Nephron (organoid): ENCODE data around the gene TRAPPC10.

Experiments used
- H3K27ac Mint-ChIP-seq, 3 experiments: 2 replicates each; pipeline ENCODE4 v1.8.0; 2020; ENCODE audit warnings: mixed read lengths in 3 of 3, mild to moderate bottlenecking in 2 of 3, moderate library complexity in 1 of 3
- H3K27me3 Mint-ChIP-seq: 2 replicates; pipeline ENCODE4 v1.8.0; 2021; ENCODE audit warnings: low read depth, mild to moderate bottlenecking, moderate library complexity, mixed read lengths
- H3K36me3 Mint-ChIP-seq: 2 replicates; pipeline ENCODE4 v1.8.0; 2020; ENCODE audit warnings: low read depth, mixed read lengths
- H3K4me1 Mint-ChIP-seq: 2 replicates; pipeline ENCODE4 v1.8.0; 2020; ENCODE audit warnings: mixed read lengths
- H3K4me3 Mint-ChIP-seq, 3 experiments: 2 replicates each; pipeline ENCODE4 v1.8.0; 2020; ENCODE audit warnings: mild to moderate bottlenecking in 3 of 3, mixed read lengths in 3 of 3, moderate library complexity in 2 of 3
- H3K9me3 Mint-ChIP-seq: 2 replicates; pipeline ENCODE4 v1.8.0; 2020; ENCODE audit warnings: mixed read lengths
- TF ChIP-seq, protein P1 (sequence below), 3 experiments: fragments of 200-600 bp; sonication (generic); IDR thresholded peaks; one replicate each; pipeline ENCODE4 v1.5.0; 2021; ENCODE audit warnings: antibody characterized with exemption in 3 of 3; ENCODE audit not compliant: unreplicated experiment in 3 of 3

The TRAPPC10 gene

DNA sequence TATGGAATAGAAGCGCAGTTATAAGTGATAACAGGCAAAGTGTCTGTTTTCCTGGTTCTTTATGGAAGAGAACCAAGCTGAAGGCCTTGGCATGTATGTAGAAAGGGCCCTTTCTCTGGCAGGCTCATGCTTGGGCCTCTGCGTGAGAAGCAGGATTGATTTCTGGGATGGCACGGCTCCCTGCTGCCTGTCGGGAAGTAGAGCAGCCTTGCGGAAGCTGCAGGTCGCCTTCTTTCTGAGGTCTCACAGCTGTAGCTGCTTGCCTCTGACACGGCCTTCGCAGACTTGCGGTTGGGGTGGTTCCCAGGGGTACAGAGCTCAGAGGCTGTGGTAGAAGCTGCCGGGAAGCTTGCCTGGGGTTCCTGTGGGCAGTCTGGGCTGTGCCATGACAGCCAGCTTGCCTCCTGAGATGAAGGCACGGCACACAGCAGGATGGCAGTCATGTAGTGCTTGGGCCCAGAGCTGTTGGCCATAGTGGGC lies 39.4 kb downstream of the TRAPPC10 start:
- no peak overlapping the region for H3K4me3 Mint-ChIP-seq
- H3K27ac Mint-ChIP-seq: peak overlapping the region; percentile 69 to 88 (median 85)
- no peaks in the 10 kb centered on the region for H3K27me3 Mint-ChIP-seq
- H3K9me3 Mint-ChIP-seq: no peaks in the 10 kb centered on the region
- H3K36me3 Mint-ChIP-seq: peaks cover 23% of the 10 kb centered on the region
- H3K4me1 Mint-ChIP-seq: peaks cover 48% of the 10 kb centered on the region
- TF ChIP-seq, protein P1, sequence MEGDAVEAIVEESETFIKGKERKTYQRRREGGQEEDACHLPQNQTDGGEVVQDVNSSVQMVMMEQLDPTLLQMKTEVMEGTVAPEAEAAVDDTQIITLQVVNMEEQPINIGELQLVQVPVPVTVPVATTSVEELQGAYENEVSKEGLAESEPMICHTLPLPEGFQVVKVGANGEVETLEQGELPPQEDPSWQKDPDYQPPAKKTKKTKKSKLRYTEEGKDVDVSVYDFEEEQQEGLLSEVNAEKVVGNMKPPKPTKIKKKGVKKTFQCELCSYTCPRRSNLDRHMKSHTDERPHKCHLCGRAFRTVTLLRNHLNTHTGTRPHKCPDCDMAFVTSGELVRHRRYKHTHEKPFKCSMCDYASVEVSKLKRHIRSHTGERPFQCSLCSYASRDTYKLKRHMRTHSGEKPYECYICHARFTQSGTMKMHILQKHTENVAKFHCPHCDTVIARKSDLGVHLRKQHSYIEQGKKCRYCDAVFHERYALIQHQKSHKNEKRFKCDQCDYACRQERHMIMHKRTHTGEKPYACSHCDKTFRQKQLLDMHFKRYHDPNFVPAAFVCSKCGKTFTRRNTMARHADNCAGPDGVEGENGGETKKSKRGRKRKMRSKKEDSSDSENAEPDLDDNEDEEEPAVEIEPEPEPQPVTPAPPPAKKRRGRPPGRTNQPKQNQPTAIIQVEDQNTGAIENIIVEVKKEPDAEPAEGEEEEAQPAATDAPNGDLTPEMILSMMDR (IDR thresholded peaks at IDR 0.05; ENCODE audit: unreplicated experiment in 3 of 3): no peak

DNA sequence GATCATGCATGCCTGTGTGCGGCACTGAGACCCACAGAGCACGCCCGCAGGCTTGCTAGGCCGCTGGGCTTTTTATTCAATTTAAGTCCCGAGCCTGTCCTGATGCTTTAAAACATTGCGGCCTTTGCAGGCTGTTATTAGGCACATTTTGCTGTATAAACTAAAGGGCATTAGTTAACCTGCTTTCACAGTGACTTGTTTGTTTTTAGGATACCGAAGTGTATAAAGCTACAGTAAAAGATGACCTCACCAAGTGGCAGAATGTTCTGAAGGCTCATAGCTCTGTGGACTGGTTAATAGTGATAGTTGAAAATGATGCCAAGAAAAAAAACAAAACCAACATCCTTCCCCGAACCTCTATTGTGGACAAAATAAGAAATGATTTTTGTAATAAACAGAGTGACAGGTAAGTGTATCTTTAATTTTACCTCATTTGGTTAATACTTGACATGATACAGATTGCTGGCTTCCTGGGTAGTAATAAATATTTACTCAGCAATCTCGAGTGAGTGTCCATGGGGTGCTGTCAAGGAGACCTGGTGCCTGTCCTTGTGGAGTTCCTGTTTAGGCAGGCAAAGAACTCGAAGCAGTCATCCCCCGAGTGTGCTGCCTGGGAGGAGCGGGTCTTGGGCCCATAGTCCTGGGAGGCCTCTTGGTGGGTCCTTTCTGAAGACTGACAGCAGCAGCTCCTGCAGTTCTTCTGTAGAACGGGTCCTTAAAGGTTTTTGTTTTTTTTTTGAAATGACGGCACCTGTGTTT lies 40.1 kb downstream of the TRAPPC10 start:
- Mint-ChIP-seq H3K4me3 (no peak overlapping the region), H3K27me3 (no peaks in the 10 kb centered on the region), H3K9me3 (no peaks in the 10 kb centered on the region), H3K27ac (peak overlapping the region; percentile 69 to 88 (median 85)), H3K36me3 (peaks cover 28% of the 10 kb centered on the region), H3K4me1 (peaks cover 48% of the 10 kb centered on the region)
- TF ChIP-seq, protein P1 (IDR thresholded peaks at IDR 0.05; ENCODE audit: unreplicated experiment in 3 of 3): no peak

DNA sequence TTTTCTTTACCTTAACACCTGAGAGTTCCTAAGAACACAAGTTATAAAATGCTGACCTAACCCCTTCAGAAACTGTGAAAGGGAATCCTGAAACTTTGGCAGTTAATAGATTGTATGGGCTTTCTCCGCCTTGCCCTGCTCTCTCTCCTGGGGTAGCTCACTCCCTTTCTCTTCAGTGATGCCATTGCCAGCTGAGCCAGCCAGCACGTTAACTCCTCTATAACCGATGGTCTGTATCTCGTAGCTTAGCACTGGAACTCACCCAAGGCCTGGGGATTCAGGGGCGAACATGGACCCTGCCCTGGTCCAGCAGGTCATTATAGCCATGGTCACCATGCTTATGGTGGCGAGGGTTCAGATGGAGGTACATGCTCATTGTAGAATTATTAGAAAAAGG lies 40.7 kb downstream of the TRAPPC10 start:
- Mint-ChIP-seq H3K36me3 (peaks cover 25% of the 10 kb centered on the region), H3K4me1 (peaks cover 48% of the 10 kb centered on the region), H3K27ac (peak overlapping the region; percentile 69 to 88 (median 85)), H3K9me3 (no peaks in the 10 kb centered on the region), H3K4me3 (peak overlapping the region in 1 of 3 experiments; percentile 4), H3K27me3 (no peaks in the 10 kb centered on the region)
- TF ChIP-seq, protein P1 (IDR thresholded peaks at IDR 0.05; ENCODE audit: unreplicated experiment in 3 of 3): no peak

DNA sequence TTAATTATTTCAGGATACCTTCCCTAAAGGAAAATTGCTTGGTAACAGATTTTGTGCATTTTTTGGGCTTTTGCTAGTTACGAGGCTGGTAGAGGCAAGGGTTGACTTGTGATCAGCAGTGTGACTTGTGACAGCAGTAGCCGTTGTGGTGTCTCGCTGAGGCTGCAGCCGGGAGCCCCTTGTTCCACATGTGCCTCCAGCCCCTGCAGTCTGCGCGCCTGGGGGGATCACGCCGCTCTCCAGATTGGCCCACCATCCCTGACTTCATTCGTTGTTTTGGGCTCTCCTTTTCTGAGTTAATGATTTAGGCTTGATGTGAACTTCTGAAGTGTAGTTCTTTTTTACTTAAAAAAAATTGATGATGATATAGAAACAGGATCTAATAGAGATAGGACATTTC lies 41.5 kb downstream of the TRAPPC10 start:
- Mint-ChIP-seq H3K36me3 (peaks cover 28% of the 10 kb centered on the region), H3K4me3 (no peak overlapping the region), H3K9me3 (no peaks in the 10 kb centered on the region), H3K27me3 (no peaks in the 10 kb centered on the region), H3K4me1 (peaks cover 48% of the 10 kb centered on the region), H3K27ac (peak overlapping the region; percentile 88 to 94 (median 91))
- TF ChIP-seq, protein P1 (IDR thresholded peaks at IDR 0.05; ENCODE audit: unreplicated experiment in 3 of 3): no peak

DNA sequence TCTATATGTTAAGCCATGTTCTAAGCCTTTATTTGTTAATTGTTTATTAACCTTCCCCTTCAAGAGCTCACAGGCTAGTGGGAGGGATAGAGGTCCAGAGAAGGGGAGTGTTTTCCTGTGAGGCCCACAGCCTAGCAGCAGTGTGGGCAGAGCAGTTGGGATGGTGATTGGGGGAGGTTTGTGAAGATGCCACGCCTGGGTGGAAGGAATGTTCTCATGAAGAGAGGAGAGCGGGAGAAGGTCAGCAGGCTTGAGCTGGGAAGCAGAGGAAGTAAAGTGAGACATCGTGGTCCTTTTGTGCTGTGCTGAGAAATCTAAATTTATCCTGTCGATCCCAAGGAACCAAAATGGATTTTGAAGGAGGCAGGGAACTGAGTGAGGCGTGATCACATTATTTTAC lies 42.6 kb downstream of the TRAPPC10 start:
- H3K36me3 Mint-ChIP-seq: peaks cover 33% of the 10 kb centered on the region
- TF ChIP-seq, protein P1 (IDR thresholded peaks at IDR 0.05; ENCODE audit: unreplicated experiment in 3 of 3): no peak
- peak overlapping the region; percentile 2 to 37 (median 31) for H3K4me3 Mint-ChIP-seq
- peaks cover 42% of the 10 kb centered on the region for H3K4me1 Mint-ChIP-seq
- H3K27ac Mint-ChIP-seq: peak overlapping the region; percentile 91 to 94 (median 93)
- H3K27me3 Mint-ChIP-seq: no peaks in the 10 kb centered on the region
- no peaks in the 10 kb centered on the region for H3K9me3 Mint-ChIP-seq

DNA sequence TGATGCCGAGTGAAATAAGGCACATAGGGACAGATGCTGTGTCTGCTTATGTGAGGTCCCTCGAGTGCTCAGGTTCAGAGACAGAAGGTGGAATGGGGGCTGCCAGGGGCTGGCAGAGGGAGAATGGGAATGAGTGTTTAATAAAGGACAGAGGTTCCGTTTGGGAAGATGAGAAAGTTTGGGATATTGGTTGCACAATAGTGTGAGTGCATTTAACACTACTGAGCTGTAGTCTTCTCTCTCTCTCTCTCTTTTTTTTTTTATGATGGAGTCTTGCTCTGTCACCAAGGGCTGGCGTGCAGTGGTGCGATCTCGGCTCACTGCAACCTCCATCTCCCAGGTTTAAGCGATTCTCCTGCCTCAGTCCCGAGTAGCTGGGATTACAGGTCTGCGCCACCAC lies 44.9 kb downstream of the TRAPPC10 start:
- Mint-ChIP-seq H3K9me3 (no peaks in the 10 kb centered on the region), H3K36me3 (peaks cover 36% of the 10 kb centered on the region), H3K4me1 (peaks cover 25% of the 10 kb centered on the region), H3K27me3 (no peaks in the 10 kb centered on the region), H3K27ac (peak overlapping the region; percentile 91 to 94 (median 93)), H3K4me3 (no peak overlapping the region)
- TF ChIP-seq, protein P1 (IDR thresholded peaks at IDR 0.05; ENCODE audit: unreplicated experiment in 3 of 3): no peak
